GM18526 (cell line): ENCODE results near the gene FNDC1.

Source experiments
- POLR2A ChIP-seq: IDR thresholded peaks from 3 replicates; pipeline ENCODE4 v1.6.1; 2011; ENCODE audit not compliant: insufficient read length; ENCODE audit errors: extremely low read depth

FNDC1 gene

GRCh38 chr6:159255434-159255951, 86.3 kb downstream of the FNDC1 start:
- no peak for TF ChIP-seq POLR2A

- TF ChIP-seq POLR2A: no peak
These were observed 86.9 kb downstream of the FNDC1 start for GRCh38 chr6:159256128-159256527.

DNA sequence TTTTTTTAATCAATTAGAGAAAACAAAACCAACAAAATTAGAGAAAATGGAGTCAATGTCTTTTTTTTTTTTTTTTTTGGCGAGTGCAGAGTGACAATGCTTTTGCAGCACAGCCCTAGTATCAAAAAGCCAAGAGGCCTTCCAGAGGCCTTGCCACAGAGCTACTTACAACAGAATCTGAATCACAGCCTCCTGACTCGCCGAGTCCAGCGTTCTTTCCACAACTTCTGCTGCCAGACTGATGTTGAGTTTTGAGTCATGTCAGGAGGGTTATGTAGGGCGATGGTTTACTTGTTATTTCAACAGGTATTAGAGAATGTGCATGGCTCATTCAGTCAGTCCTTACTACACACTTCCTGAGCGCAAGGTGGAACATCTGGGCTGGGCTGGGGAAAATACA, 88.6 kb downstream of the FNDC1 start:
- no peak for TF ChIP-seq POLR2A

DNA sequence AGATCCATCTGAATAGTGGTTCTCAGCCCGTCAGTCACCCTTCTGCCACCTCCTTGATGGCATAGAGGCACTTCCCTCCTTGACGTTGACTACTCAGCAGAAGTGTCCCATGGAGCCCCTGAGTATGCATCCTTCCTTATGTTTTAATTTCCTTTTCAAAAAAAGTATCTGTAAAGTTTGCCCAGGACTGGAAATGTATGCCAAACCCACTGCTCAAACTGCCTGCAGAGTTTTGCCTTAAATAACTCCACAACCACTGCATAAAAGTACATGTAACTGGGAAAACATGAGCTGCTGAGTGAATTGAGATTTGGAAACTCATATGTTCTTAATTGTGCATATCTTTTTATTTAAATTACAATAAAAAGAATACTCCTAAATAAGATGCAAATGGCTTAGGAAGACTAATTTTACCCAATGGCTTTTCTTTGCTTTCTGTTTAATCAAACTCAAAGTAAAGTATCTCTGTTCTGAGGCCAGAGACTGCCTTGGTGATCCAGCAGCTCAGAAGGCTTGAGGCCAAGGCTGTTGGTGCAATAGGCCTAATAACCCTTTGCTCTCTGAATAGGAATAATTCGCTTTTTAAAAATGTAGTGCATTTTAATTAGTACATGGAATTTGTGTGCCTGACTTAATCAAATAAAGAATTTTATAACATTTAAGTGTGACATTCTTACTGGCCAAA, 90.4 kb downstream of the FNDC1 start:
- no peak for TF ChIP-seq POLR2A

- TF ChIP-seq POLR2A: no peak
These were observed 91.0 kb downstream of the FNDC1 start for GRCh38 chr6:159260208-159260607.

GRCh38 chr6:159261995-159262394, 92.8 kb downstream of the FNDC1 start:
- TF ChIP-seq POLR2A: no peak

GRCh38 chr6:159262586-159262985, 93.4 kb downstream of the FNDC1 start:
- no peak for TF ChIP-seq POLR2A

DNA sequence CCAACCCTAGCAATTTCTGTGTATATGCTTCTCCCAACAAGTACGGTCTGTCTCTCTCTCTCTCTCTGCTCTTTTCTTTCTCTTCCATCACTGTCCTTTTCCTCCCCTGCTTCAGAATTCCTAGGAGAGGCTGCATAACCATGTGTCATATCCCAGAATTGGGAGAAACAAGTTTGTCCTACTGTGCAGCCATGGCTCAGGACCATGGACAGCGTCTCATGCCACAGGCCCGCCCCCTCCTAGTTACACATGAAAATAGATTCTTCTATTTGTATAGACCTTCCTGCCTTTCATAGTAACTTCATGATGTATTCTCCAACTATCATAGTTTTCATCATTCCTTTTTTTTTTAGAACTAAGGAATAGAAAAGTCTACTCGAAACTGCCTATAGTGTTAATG, 98.0 kb downstream of the FNDC1 start:
- TF ChIP-seq POLR2A: no peak

GRCh38 chr6:159268511-159268910, 99.3 kb downstream of the FNDC1 start:
- no peak for TF ChIP-seq POLR2A

DNA sequence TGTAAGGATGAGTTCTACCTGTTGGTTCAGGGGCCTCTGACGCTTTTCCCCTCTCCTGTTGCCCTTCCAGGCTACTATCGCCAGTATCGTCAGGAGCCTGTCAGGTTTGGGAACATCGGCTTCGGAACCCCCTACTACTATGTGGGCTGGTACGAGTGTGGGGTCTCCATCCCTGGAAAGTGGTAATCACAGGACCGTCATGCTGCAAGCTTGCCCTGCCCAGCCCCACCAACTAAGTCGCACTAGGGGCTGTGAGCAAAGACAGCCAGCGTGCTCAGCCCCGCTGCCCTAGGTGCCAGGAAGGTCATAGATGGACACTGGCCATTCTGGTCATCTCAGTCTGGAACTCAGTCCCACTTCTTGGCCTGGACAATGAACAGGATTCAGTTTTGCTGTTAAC, 102.1 kb downstream of the FNDC1 start:
- TF ChIP-seq POLR2A: no peak

GRCh38 chr6:159278626-159279025, 109.4 kb downstream of the FNDC1 start:
- TF ChIP-seq POLR2A: no peak

- no peak for TF ChIP-seq POLR2A
These were observed 110.6 kb downstream of the FNDC1 start for GRCh38 chr6:159279790-159280277.

DNA sequence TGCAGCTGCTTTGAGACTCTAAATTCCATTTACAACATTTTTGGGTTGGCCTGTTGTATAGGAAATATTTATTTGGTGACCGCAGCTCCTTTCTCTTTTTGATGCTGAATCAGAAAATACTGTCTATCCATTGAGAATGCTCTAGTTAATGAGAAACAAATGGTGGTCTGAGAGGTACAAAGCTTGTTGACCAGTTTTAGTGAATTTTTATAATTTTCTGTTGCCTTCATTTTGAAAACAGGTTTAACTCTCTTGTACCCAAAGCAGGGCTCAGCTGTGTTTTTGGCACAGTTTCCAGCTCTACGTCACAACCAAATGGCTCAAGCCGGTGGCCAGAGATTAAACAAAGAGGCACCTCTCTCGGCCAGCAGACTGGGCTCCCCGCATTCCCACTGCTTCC, 113.2 kb downstream of the FNDC1 start:
- TF ChIP-seq POLR2A: no peak

- no peak for TF ChIP-seq POLR2A
These were observed 129.6 kb downstream of the FNDC1 start for GRCh38 chr6:159298840-159299239.

GRCh38 chr6:159299566-159299965, 130.4 kb downstream of the FNDC1 start:
- TF ChIP-seq POLR2A: no peak

DNA sequence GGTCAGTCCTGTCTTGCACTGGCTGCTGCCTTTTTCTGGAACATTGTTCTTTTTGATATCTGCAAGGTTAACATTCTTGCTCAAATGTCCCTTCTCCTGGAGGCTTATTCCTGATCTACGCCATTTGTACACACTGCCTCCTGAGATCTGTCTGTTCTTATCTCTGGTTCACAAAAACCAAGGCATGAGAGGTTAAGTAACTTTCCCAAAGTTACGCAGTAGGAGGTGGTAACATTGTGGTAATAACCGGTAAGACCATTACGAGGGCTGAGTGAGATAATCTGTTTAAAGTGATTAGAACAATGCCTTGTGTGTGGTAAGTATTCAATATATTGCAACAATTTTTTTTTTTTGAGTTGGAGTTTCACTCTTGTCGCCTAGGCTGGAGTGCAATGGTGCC, 132.1 kb downstream of the FNDC1 start:
- TF ChIP-seq POLR2A: no peak
